Measurements from ENCODE around the gene TMEM19.

- no peak for TF ChIP-seq CTCF (IDR thresholded peaks at IDR 0.05; ENCODE audit: insufficient read depth, low read length, poor library complexity, severe bottlenecking)
- no peak for TF ChIP-seq EZH2phosphoT487 (conservative IDR thresholded peaks at IDR 0.05; ENCODE audit: low read length)
These were observed 42.1 kb downstream of the TMEM19 start for GRCh38 chr12:71727958-71728357.

Measured in SU-DHL-6 (cell line).